Spleen (tissue), 11 donors: ENCODE data around the gene MAMLD1. TPM values are rescaled to one million over a fixed set of nuclear protein-coding genes. Genes with fewer than 3 reads are reported as not detected.

ENCODE experiments used
- DNase-seq: peaks from one replicate; pipeline ENCODE4 v3.0.0-alpha.2; 2020
- H3K27ac ChIP-seq, 8 donors: fragments of 200-600 bp; sonication (generic) in 7 of 8; 1 replicate in 4 of 8; 2 replicates in 4 of 8; pipeline versions ENCODE4 v1.5.0 to v1.8.0; 2016 to 2021; ENCODE audit warnings: inconsistent platforms in 4 of 8, mild to moderate bottlenecking in 4 of 8, moderate library complexity in 1 of 8
- H3K27me3 ChIP-seq, 7 donors: fragments of 200-600 bp; sonication (generic) in 6 of 7; replicated peaks in 1 of 7; 1 replicate in 4 of 7; 2 replicates in 3 of 7; pipeline versions ENCODE4 v1.5.0 to v1.8.0; 2016 to 2021; ENCODE audit warnings: inconsistent platforms in 3 of 7, mild to moderate bottlenecking in 1 of 7
- H3K36me3 ChIP-seq, 6 donors: fragments of 200-600 bp; sonication (generic) in 5 of 6; 1 replicate in 4 of 6; 2 replicates in 2 of 6; pipeline versions ENCODE4 v1.5.0 to v1.8.0; 2016 to 2021; ENCODE audit warnings: inconsistent platforms in 2 of 6
- H3K4me1 ChIP-seq, 6 donors: fragments of 200-600 bp; sonication (generic) in 5 of 6; 1 replicate in 3 of 6; 2 replicates in 3 of 6; pipeline versions ENCODE4 v1.5.0 to v1.8.0; 2016 to 2021; ENCODE audit warnings: inconsistent platforms in 3 of 6
- H3K4me3 ChIP-seq, 8 donors: fragments of 200-600 bp; sonication (generic) in 7 of 8; 1 replicate in 4 of 8; 2 replicates in 4 of 8; pipeline versions ENCODE4 v1.5.0 to v1.8.0; 2016 to 2021; ENCODE audit warnings: inconsistent platforms in 4 of 8, mild to moderate bottlenecking in 4 of 8, moderate library complexity in 2 of 8
- H3K9me3 ChIP-seq, 8 donors: fragments of 200-600 bp; sonication (generic) in 7 of 8; 1 replicate in 4 of 8; 2 replicates in 4 of 8; pipeline versions ENCODE4 v1.5.0 to v1.8.0; 2016 to 2021; ENCODE audit warnings: inconsistent platforms in 4 of 8
- POLR2A ChIP-seq, 3 donors: fragments of 450-650 bp; IDR thresholded peaks; one replicate each; pipeline ENCODE4 v1.5.1; 2017; ENCODE audit warnings: antibody characterized with exemption in 3 of 3, mild to moderate bottlenecking in 1 of 3
- POLR2AphosphoS5 ChIP-seq, 3 donors: sonication (generic); formaldehyde crosslinking; IDR thresholded peaks; one replicate each; pipeline ENCODE4 v1.5.1; 2017; ENCODE audit warnings: antibody characterized with exemption in 3 of 3
- WGBS, 5 donors: extraction: QIAGEN DNeasy Blood & Tissue Kit in 3 of 5; methylation state at CpG; one replicate each; pipeline versions ENCODE4 v1.1.5 to v1.1.7; 2013 to 2018; 5-methylcytosine and 5-hydroxymethylcytosine counted together
- intact Hi-C: fragments of 100-400 bp; cut with DNase I; formaldehyde crosslinking; loops from one replicate; pipeline ENCODE4 v1.15.0; 2023; ENCODE audit warnings: low total_unique reads
- polyA plus RNA-seq, 3 donors: library from polyadenylated mRNA; stranded (reverse); fragments of 200-250 nt; gene quantifications; one replicate each; pipeline ENCODE4 v1.2.1, GENCODE V29; 2013
- total RNA-seq, 7 donors: library from RNA; depleted of rRNA in 3 of 7; stranded (reverse); fragments of >200 nt in 3 of 7; fragmentation: NEBNext Ultra II Directional in 4 of 7; extraction: Animal tissue kit (Norgen Biotek cat#: 25700) in 4 of 7; gene quantifications; one replicate each; pipeline versions ENCODE4 v1.1.0 to v1.2.1, GENCODE V29; 2016 to 2021
- TF ChIP-seq, protein P1 (sequence below), 11 experiments: fragments of 200-600 bp in 7 of 11; fragments of 450-650 bp in 4 of 11; sonication (generic) in 4 of 11; IDR thresholded peaks in 8 of 11; conservative IDR thresholded peaks in 3 of 11; 1 replicate in 7 of 11; 2 replicates in 4 of 11; pipeline versions ENCODE4 v1.4.0 to v1.8.0; 2016 to 2021; ENCODE audit warnings: antibody characterized with exemption in 11 of 11, inconsistent platforms in 4 of 11, mild to moderate bottlenecking in 1 of 11
- donor health status: healthy with polysubstance abuse.
- donor health status: DM: no; HTN: no; CAD: no; lungs with moderate emphysema.
- donor health status: DM: no; HTN: no; CAD: no.
- donor health status: Bipolar disorder and iron deficiency.
- donor health status: healthy.
- donor health status: DM: no; HTN: no; CAD: no.
- donor health status: DM: yes; HTN: yes; CAD: no.

The MAMLD1 gene
- total and polyA plus RNA-seq, 10 donors, result 1.2 to 7.3 (median 3.7) TPM

DNA sequence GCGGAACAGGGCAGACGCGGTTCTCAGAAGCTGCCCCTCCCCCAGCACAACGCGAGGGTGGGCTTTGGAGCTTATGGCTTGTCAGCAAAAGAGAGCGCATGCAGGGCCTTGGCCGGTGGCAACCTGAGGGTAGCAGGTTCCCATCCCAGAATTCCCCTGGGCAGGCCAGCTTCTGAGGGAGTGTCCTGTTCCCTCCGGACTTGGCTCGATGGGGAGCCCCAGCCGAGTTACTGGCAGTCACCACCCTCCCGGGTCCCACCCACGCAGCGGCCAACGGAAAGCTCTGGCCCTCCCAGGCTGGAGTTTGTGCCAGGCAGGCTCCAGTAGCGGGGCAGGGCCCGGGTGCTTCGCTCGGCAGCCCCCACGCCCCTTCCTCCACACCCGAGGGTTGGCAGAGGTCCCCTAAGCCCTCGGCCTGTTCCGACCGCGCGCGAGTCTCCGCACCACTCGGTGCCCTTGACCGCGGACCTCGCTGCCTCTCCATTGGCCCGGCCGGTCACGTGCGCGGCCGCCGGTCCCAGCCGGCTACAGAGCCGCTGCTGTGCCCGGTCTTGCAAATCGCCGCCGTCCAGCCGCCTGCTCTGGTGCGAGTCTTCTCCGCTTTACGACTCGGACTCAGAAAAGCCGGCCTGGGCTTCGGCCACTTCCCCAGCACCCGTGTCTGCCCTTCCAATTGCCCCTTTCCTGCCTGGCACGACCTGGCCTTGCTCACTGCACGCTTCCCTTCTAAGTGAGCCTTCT, 184.4 kb downstream of the MAMLD1 start:
- Histone ChIP-seq H3K27ac (peak overlapping the region; percentile 51 to 85 (median 80)), H3K4me1 (peaks cover 4 to 40% (median 23%) of the 10 kb centered on the region in 6 donors), H3K4me3 (peak overlapping the region in 7 of 8 donors; percentile 10 to 66 (median 29)), H3K9me3 (no peaks in the 10 kb centered on the region), H3K36me3 (no peaks in the 10 kb centered on the region), H3K27me3 (no peaks in the 10 kb centered on the region)
- peak; percentile 93 for DNase-seq
- WGBS, 5 donors, result 6 to 49% (median 11%) methylated on average over 19 to 54 of the region's 54 CpGs
- TF ChIP-seq, protein P1, sequence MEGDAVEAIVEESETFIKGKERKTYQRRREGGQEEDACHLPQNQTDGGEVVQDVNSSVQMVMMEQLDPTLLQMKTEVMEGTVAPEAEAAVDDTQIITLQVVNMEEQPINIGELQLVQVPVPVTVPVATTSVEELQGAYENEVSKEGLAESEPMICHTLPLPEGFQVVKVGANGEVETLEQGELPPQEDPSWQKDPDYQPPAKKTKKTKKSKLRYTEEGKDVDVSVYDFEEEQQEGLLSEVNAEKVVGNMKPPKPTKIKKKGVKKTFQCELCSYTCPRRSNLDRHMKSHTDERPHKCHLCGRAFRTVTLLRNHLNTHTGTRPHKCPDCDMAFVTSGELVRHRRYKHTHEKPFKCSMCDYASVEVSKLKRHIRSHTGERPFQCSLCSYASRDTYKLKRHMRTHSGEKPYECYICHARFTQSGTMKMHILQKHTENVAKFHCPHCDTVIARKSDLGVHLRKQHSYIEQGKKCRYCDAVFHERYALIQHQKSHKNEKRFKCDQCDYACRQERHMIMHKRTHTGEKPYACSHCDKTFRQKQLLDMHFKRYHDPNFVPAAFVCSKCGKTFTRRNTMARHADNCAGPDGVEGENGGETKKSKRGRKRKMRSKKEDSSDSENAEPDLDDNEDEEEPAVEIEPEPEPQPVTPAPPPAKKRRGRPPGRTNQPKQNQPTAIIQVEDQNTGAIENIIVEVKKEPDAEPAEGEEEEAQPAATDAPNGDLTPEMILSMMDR (IDR thresholded peaks at IDR 0.05 in 8 of 11, conservative IDR thresholded peaks at IDR 0.05 in 3 of 11), result no peak
- TF ChIP-seq POLR2AphosphoS5 (IDR thresholded peaks at IDR 0.05) (peak; percentile 49 to 84 (median 77)), POLR2A (IDR thresholded peaks at IDR 0.05) (no peak)
- intact Hi-C loops, result no loop called here

DNA sequence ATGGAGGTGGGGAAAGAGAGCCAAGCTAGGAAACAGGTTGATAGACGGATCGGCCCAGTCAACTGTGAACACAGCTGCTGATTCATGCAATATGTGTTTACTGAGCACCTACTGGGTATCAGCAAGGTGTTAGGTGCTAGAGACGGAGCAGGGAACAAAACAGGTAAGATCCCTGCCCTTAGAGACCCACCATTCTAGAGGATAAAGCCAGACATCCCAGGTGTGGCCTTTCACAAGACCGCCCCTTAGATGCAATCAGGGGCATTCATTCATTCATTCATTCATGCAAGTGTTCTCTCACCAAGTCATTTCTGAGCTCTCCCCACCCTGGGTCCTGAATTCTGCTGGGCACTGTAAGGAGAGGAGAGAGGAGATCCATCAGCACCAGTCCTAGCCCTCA, 185.1 kb downstream of the MAMLD1 start:
- Histone ChIP-seq H3K4me1 (peaks cover 4 to 35% (median 23%) of the 10 kb centered on the region in 6 donors), H3K36me3 (no peaks in the 10 kb centered on the region), H3K9me3 (no peaks in the 10 kb centered on the region), H3K27me3 (no peaks in the 10 kb centered on the region), H3K27ac (peak overlapping the region; percentile 51 to 85 (median 80)), H3K4me3 (peak overlapping the region in 4 of 8 donors; percentile 17 to 66 (median 36))
- no peak for TF ChIP-seq POLR2AphosphoS5 (IDR thresholded peaks at IDR 0.05)
- TF ChIP-seq, protein P1 (IDR thresholded peaks at IDR 0.05 in 8 of 11, conservative IDR thresholded peaks at IDR 0.05 in 3 of 11), result no peak
- no peak for TF ChIP-seq POLR2A (IDR thresholded peaks at IDR 0.05)
- 60 to 85% (median 68%) methylated on average over 4 of the region's 4 CpGs for WGBS, 5 donors
- DNase-seq, result no peak
- intact Hi-C loops, result no loop called here

DNA sequence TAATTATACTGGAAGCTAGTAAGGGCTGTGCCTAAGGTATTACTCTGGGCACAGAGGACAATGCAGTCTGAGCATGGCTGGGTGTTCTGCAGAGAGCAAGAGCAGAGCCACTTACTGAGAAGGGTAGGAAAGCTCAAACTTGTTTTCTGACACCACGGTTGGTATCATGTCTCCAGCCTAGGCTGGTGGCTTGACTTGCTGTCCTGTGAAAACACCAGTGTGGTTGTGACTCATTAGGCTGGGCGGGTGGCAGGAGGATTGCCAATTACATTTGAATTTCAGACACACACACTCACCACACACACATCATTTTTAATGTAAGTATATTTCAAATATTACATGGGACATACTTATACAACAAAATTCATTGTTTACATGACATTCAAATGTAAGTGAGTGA, 185.6 kb downstream of the MAMLD1 start:
- 60 to 69% (median 63%) methylated on average over 2 of the region's 2 CpGs for WGBS, 5 donors
- TF ChIP-seq, protein P1 (IDR thresholded peaks at IDR 0.05 in 8 of 11, conservative IDR thresholded peaks at IDR 0.05 in 3 of 11), result no peak
- Histone ChIP-seq H3K27me3 (no peaks in the 10 kb centered on the region), H3K27ac (peak overlapping the region in 5 of 8 donors; percentile 78 to 85 (median 82)), H3K9me3 (no peaks in the 10 kb centered on the region), H3K36me3 (no peaks in the 10 kb centered on the region), H3K4me3 (peak overlapping the region in 1 of 8 donors; percentile 66), H3K4me1 (peaks cover 4 to 35% (median 23%) of the 10 kb centered on the region in 6 donors)
- DNase-seq, result no peak
- intact Hi-C loops, result no loop called here

DNA sequence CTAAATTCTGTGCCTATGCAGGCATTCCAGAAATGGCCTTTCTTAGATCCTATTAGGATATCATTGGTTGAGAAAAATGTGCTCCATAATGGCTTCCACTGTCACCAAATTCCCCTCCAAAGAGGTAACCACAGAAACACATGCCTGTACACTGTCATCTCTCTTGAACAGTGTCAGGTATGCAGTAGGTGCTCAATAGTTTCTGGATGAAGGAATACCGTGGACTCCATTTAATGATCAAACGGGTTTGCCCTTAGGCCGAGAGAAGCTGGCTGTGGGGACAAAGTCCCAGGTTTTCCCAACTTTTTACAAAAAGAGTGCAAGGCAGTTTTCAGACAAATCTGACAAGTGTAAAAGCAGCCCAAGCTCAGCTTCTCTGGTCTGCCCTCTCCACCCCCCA, 188.8 kb downstream of the MAMLD1 start:
- intact Hi-C loops, result no loop called here
- Histone ChIP-seq H3K36me3 (no peaks in the 10 kb centered on the region), H3K9me3 (no peaks in the 10 kb centered on the region), H3K27ac (no peak overlapping the region), H3K27me3 (no peaks in the 10 kb centered on the region), H3K4me3 (no peak overlapping the region), H3K4me1 (peaks cover under 1 to 17% (median 9%) of the 10 kb centered on the region in 6 donors)
- 80 to 100% (median 98%) methylated on average over 3 of the region's 3 CpGs for WGBS, 5 donors
- DNase-seq, result no peak
- TF ChIP-seq, protein P1 (IDR thresholded peaks at IDR 0.05 in 8 of 11, conservative IDR thresholded peaks at IDR 0.05 in 3 of 11), result no peak
- TF ChIP-seq POLR2AphosphoS5 (IDR thresholded peaks at IDR 0.05) (no peak), POLR2A (IDR thresholded peaks at IDR 0.05) (no peak)
